Naive thymus-derived CD4-positive, alpha-beta T cell (primary cell): Measurements from ENCODE around the gene COL7A1. TPM values are rescaled to one million over a fixed set of nuclear protein-coding genes. Genes with fewer than 3 reads are reported as not detected.

Experiments used
- ATAC-seq: fragments of 150-1000 bp; cut with Tn5 transposase; 2 replicates; pipeline ENCODE4 v1.10.0; 2021; ENCODE audit warnings: mild to moderate bottlenecking, moderate library complexity
- CTCF ChIA-PET: fragments of 350-600 bp; sonication (Branson Sonifier 250); formaldehyde crosslinking; loops from one replicate; lab custom pipeline; 2021; ENCODE audit warnings: antibody characterized with exemption; lab: Charles Lee
- POLR2A ChIA-PET: fragments of 350-600 bp; sonication (Branson Sonifier 250); formaldehyde crosslinking; loops from one replicate; lab custom pipeline; 2021; ENCODE audit warnings: antibody characterized with exemption, inconsistent platforms; lab: Charles Lee
- DNase-seq, 9 donors: peaks; one replicate each; pipeline versions ENCODE4 v3.0.0 to v3.0.0-alpha.2; 2020 to 2022; ENCODE audit warnings: mixed read lengths in 1 of 9
- H3K27ac ChIP-seq: one replicate; pipeline ENCODE4 v1.7.0; 2013; ENCODE audit warnings: mild to moderate bottlenecking, low read depth, low read length, moderate library complexity
- H3K27me3 ChIP-seq, 2 donors: one replicate each; pipeline ENCODE4 v1.7.0; 2013; ENCODE audit warnings: low read length in 2 of 2, mild to moderate bottlenecking in 2 of 2, moderate library complexity in 2 of 2; ENCODE audit not compliant: control insufficient read depth in 2 of 2, insufficient read depth in 2 of 2
- H3K36me3 ChIP-seq, 3 experiments: 1 replicate in 2 of 3; 2 replicates in 1 of 3; pipeline ENCODE4 v1.7.0; 2013; ENCODE audit warnings: low read length in 3 of 3, mild to moderate bottlenecking in 3 of 3, moderate library complexity in 1 of 3; ENCODE audit not compliant: insufficient read depth in 3 of 3, control insufficient read depth in 2 of 3
- H3K4me1 ChIP-seq, 2 donors: one replicate each; pipeline ENCODE4 v1.7.0; 2013; ENCODE audit warnings: low read length in 2 of 2, mild to moderate bottlenecking in 2 of 2, moderate library complexity in 1 of 2; ENCODE audit not compliant: control insufficient read depth in 2 of 2, insufficient read depth in 2 of 2
- H3K4me3 ChIP-seq: 2 replicates; pipeline ENCODE4 v1.7.0; 2013; ENCODE audit warnings: mild to moderate bottlenecking, low read length
- H3K9me3 ChIP-seq, 3 experiments: 1 replicate in 2 of 3; 2 replicates in 1 of 3; pipeline ENCODE4 v1.7.0; 2013; ENCODE audit warnings: low read length in 3 of 3; ENCODE audit not compliant: control insufficient read depth in 2 of 3
- H3K27ac Mint-ChIP-seq, 9 donors: one replicate each; pipeline ENCODE4 v1.8.0; 2020 to 2022; ENCODE audit warnings: mixed read lengths in 9 of 9, mild to moderate bottlenecking in 8 of 9, moderate library complexity in 5 of 9, inconsistent platforms in 2 of 9
- H3K27me3 Mint-ChIP-seq, 5 donors: one replicate each; pipeline ENCODE4 v1.8.0; 2021 to 2022; ENCODE audit warnings: mixed read lengths in 5 of 5, mild to moderate bottlenecking in 1 of 5
- H3K36me3 Mint-ChIP-seq, 5 donors: one replicate each; pipeline ENCODE4 v1.8.0; 2020 to 2022; ENCODE audit warnings: mixed read lengths in 5 of 5, mild to moderate bottlenecking in 3 of 5, inconsistent platforms in 1 of 5
- H3K4me1 Mint-ChIP-seq, 7 donors: one replicate each; pipeline ENCODE4 v1.8.0; 2020 to 2022; ENCODE audit warnings: mixed read lengths in 7 of 7, mild to moderate bottlenecking in 3 of 7, inconsistent platforms in 1 of 7
- H3K4me3 Mint-ChIP-seq, 10 donors: one replicate each; pipeline ENCODE4 v1.8.0; 2020 to 2022; ENCODE audit warnings: mild to moderate bottlenecking in 10 of 10, mixed read lengths in 10 of 10, moderate library complexity in 6 of 10, inconsistent platforms in 2 of 10
- H3K9me3 Mint-ChIP-seq, 11 donors: one replicate each; pipeline ENCODE4 v1.8.0; 2020 to 2022; ENCODE audit warnings: mixed read lengths in 11 of 11, mild to moderate bottlenecking in 4 of 11, inconsistent platforms in 1 of 11, moderate library complexity in 1 of 11
- intact Hi-C, 2 donors: fragments of 100-400 bp; cut with micrococcal nuclease; formaldehyde crosslinking; loops; one replicate each; pipeline ENCODE4 v1.15.1; 2023
- polyA plus RNA-seq, 2 donors: library from polyadenylated mRNA; unstranded; fragments of 300-500 nt; fragmentation: Illumina TruSeq; gene quantifications; one replicate each; pipeline ENCODE4 v1.2.3, GENCODE V29; 2021
- total RNA-seq, 6 experiments: library from RNA in 5 of 6; stranded (reverse) in 5 of 6; gene quantifications; 1 replicate in 5 of 6; 2 replicates in 1 of 6; pipeline ENCODE4 v1.2.3 and lab custom pipeline; 2021 to 2026

COL7A1 gene
- total and polyA plus RNA-seq, 7 experiments from 2014 or later: 0.71 to 3.4 (median 1.2) TPM; not detected in 2

- no peak for ATAC-seq
- Mint-ChIP-seq H3K27ac (no peak overlapping the region), H3K9me3 (no peaks in the 10 kb centered on the region), H3K4me1 (peaks cover 0 to 19% (median 4%) of the 10 kb centered on the region in 7 donors), H3K36me3 (no peaks in the 10 kb centered on the region), H3K4me3 (no peak overlapping the region), H3K27me3 (no peaks in the 10 kb centered on the region)
- no peaks in the 10 kb centered on the region for H3K9me3 ChIP-seq
- CTCF ChIA-PET: no interaction called here
- H3K36me3 ChIP-seq: no peaks in the 10 kb centered on the region
- no peaks in the 10 kb centered on the region for H3K4me1 ChIP-seq
- H3K27ac ChIP-seq: no peak overlapping the region
- DNase-seq: no peak
- no peaks in the 10 kb centered on the region for H3K27me3 ChIP-seq
- POLR2A ChIA-PET: no interaction called here
- intact Hi-C loops: no loop called here
- no peak overlapping the region for H3K4me3 ChIP-seq
Measured at GRCh38 chr3:48567500-48567899, 27.6 kb downstream of the COL7A1 start.

- H3K36me3 Mint-ChIP-seq: no peaks in the 10 kb centered on the region
- CTCF ChIA-PET: no interaction called here
Measured at GRCh38 chr3:48567090-48567489, 28.0 kb downstream of the COL7A1 start.

GRCh38 chr3:48566401-48566760 lies 28.7 kb downstream of the COL7A1 start:
- Mint-ChIP-seq H3K27me3 (no peaks in the 10 kb centered on the region), H3K4me3 (no peak overlapping the region), H3K27ac (no peak overlapping the region), H3K4me1 (peaks cover 0 to 19% (median 4%) of the 10 kb centered on the region in 7 donors), H3K9me3 (no peaks in the 10 kb centered on the region), H3K36me3 (no peaks in the 10 kb centered on the region)
- H3K4me1 ChIP-seq: no peaks in the 10 kb centered on the region
- no peaks in the 10 kb centered on the region for H3K27me3 ChIP-seq
- intact Hi-C loops: no loop called here
- ATAC-seq (no peak), DNase-seq (no peak)
- H3K9me3 ChIP-seq: no peaks in the 10 kb centered on the region
- POLR2A ChIA-PET: no interaction called here
- H3K4me3 ChIP-seq: no peak overlapping the region
- H3K36me3 ChIP-seq: no peaks in the 10 kb centered on the region
- CTCF ChIA-PET: interaction anchor here (0.6 kb wide), 1 partner anchor 36 kb away, joined by 4 read pairs; no protein-coding TSS in a partner anchor
- no peak overlapping the region for H3K27ac ChIP-seq

More at GRCh38 chr3:48567090-48567489, 28.0 kb downstream of the COL7A1 start:
- Mint-ChIP-seq H3K4me3 (no peak overlapping the region), H3K27ac (peak overlapping the region in 1 of 9 donors; percentile 4), H3K9me3 (no peaks in the 10 kb centered on the region), H3K27me3 (no peaks in the 10 kb centered on the region), H3K4me1 (peaks cover 0 to 19% (median 4%) of the 10 kb centered on the region in 7 donors)
- Histone ChIP-seq H3K4me1 (no peaks in the 10 kb centered on the region), H3K27ac (no peak overlapping the region), H3K27me3 (no peaks in the 10 kb centered on the region), H3K9me3 (no peaks in the 10 kb centered on the region), H3K4me3 (no peak overlapping the region), H3K36me3 (no peaks in the 10 kb centered on the region)
- ATAC-seq (no peak), DNase-seq (no peak)
- POLR2A ChIA-PET: interaction anchor here (0.6 kb wide), 1 partner anchor 175 kb away, joined by 3 read pairs; no protein-coding TSS in a partner anchor
- intact Hi-C loops: no loop called here

DNA sequence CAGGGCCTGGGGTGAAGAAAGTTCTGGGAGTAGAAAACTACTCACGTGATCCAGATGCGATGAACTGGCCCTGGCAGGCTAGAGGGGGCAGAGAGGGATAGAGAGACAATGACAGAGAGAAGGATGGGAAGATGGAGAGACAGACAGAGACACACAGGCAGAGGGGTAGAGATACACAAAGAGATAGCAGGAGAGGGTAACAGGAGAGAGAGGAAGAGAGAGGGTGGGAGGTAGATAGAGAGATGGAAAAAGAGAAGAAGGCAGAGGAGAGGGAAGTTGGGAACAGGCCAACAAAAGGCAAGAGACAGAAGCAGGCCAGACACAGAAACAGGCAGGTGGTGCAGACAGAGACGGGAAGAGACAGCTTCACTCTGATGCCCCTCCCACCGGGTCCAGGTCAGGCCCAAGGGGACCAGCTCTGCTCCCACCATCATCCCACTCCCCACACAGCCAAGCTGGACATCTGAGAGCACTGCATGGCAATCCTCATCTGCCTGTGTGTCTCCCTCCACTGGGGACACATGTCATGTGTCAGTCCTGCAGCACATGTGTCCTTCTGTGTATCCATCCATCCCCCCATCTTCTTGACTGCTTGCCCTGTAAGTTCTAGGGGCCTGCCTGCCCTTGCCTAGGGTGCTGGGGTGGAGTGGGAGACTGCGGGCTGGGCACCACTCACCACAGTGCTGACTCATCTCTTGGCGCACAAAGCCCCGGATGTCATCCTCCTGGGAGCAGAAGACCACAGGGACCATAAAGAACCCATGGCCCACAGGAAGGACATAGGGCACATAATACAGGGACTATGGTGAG lies 29.3 kb downstream of the COL7A1 start:
- no peaks in the 10 kb centered on the region for H3K36me3 Mint-ChIP-seq
- H3K27me3 Mint-ChIP-seq: no peaks in the 10 kb centered on the region
- H3K9me3 ChIP-seq: no peaks in the 10 kb centered on the region
- H3K4me3 Mint-ChIP-seq: no peak overlapping the region
- peaks cover 0 to 21% (median 4%) of the 10 kb centered on the region in 7 donors for H3K4me1 Mint-ChIP-seq
- ChIA-PET POLR2A (interaction anchor here (0.6 kb wide), 1 partner anchor 290 kb away, joined by 3 read pairs; no protein-coding TSS in a partner anchor), CTCF (interaction anchor here (0.6 kb wide), 1 partner anchor 37 kb away, joined by 4 read pairs; no protein-coding TSS in a partner anchor)
- no peaks in the 10 kb centered on the region for H3K4me1 ChIP-seq
- no peak for ATAC-seq
- no peaks in the 10 kb centered on the region for H3K27me3 ChIP-seq
- peak overlapping the region in 1 of 9 donors; percentile 6 for H3K27ac Mint-ChIP-seq
- DNase-seq: no peak
- no peak overlapping the region for H3K27ac ChIP-seq
- H3K36me3 ChIP-seq: no peaks in the 10 kb centered on the region
- no peak overlapping the region for H3K4me3 ChIP-seq
- intact Hi-C loops: no loop called here
- no peaks in the 10 kb centered on the region for H3K9me3 Mint-ChIP-seq

- Histone ChIP-seq H3K27me3 (no peaks in the 10 kb centered on the region), H3K9me3 (no peaks in the 10 kb centered on the region), H3K36me3 (no peaks in the 10 kb centered on the region), H3K4me1 (no peaks in the 10 kb centered on the region), H3K4me3 (no peak overlapping the region), H3K27ac (no peak overlapping the region)
- H3K9me3 Mint-ChIP-seq: no peaks in the 10 kb centered on the region
- peak overlapping the region in 1 of 9 donors; percentile 6 for H3K27ac Mint-ChIP-seq
- no peaks in the 10 kb centered on the region for H3K27me3 Mint-ChIP-seq
- DNase-seq (no peak), ATAC-seq (no peak)
- H3K36me3 Mint-ChIP-seq: no peaks in the 10 kb centered on the region
- H3K4me1 Mint-ChIP-seq: peaks cover 0 to 23% (median 4%) of the 10 kb centered on the region in 7 donors
- ChIA-PET POLR2A (interaction anchor here (0.6 kb wide), 1 partner anchor 290 kb away, joined by 3 read pairs; no protein-coding TSS in a partner anchor), CTCF (interaction anchor here (0.7 kb wide), 1 partner anchor 129 kb away, joined by 3 read pairs; no protein-coding TSS in a partner anchor)
- H3K4me3 Mint-ChIP-seq: no peak overlapping the region
- intact Hi-C loops: no loop called here
Measured at GRCh38 chr3:48565186-48565585, 29.9 kb downstream of the COL7A1 start.

GRCh38 chr3:48564667-48565066 lies 30.5 kb downstream of the COL7A1 start:
- Histone ChIP-seq H3K27me3 (no peaks in the 10 kb centered on the region), H3K4me3 (no peak overlapping the region), H3K9me3 (no peaks in the 10 kb centered on the region), H3K36me3 (no peaks in the 10 kb centered on the region), H3K27ac (no peak overlapping the region), H3K4me1 (no peaks in the 10 kb centered on the region)
- intact Hi-C loops: no loop called here
- ChIA-PET CTCF (interaction anchor here (0.7 kb wide), 1 partner anchor 128 kb away, joined by 3 read pairs; no protein-coding TSS in a partner anchor), POLR2A (no interaction called here)
- H3K36me3 Mint-ChIP-seq: no peaks in the 10 kb centered on the region
- H3K27me3 Mint-ChIP-seq: no peaks in the 10 kb centered on the region
- peaks cover 0 to 28% (median 7%) of the 10 kb centered on the region in 7 donors for H3K4me1 Mint-ChIP-seq
- no peak overlapping the region for H3K27ac Mint-ChIP-seq
- no peak overlapping the region for H3K4me3 Mint-ChIP-seq
- ATAC-seq (no peak), DNase-seq (no peak)
- H3K9me3 Mint-ChIP-seq: no peaks in the 10 kb centered on the region
